ENCODE results near the gene ADAMTSL3. TPM values are rescaled to one million over a fixed set of nuclear protein-coding genes. Genes with fewer than 3 reads are reported as not detected.
"Not testable (repeated sequence)": the region's sequence is repeated elsewhere in the genome, so short reads cannot be mapped to it uniquely, and the experiment has no call there.

The ADAMTSL3 gene
- total RNA-seq, 2 donors from 2014 or later, result not detected

DNA sequence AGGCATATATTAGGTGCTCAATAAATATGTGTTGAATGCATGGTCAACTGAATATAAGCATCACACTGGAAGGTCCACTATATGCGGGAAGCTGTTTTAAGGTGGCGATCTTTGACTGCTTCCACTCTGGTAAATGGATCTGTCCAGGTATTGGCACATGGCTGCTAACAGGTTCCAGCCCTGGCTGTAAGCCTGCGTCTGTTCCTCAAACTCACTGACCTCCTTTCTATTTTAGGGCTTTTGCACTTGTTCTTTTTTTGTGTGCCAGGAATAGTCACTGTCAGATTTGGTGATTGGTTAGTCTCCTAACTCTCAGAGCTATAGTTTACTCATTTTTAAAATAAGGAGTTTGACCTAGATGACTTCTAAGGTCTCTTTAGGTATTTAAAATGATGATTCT, 46.2 kb downstream of the ADAMTSL3 start:
- peaks cover 2% of the 10 kb centered on the region in 2 donors for H3K27me3 Mint-ChIP-seq
- no peak for ATAC-seq
- H3K4me3 Mint-ChIP-seq, result no peak overlapping the region
- H3K36me3 Mint-ChIP-seq, result no peaks in the 10 kb centered on the region
- peaks cover 11% of the 10 kb centered on the region for H3K9me3 Mint-ChIP-seq
- peaks cover 0 to under 1% of the 10 kb centered on the region in 2 donors for H3K4me1 Mint-ChIP-seq (ENCODE audit: low read depth in 2 of 2)
- H3K27ac Mint-ChIP-seq, result no peak overlapping the region
- DNase-seq (ENCODE audit: low spot score), result no peak

GRCh38 chr15:83702314-83702713, 48.4 kb downstream of the ADAMTSL3 start:
- not testable (repeated sequence) for H3K4me3 Mint-ChIP-seq; H3K36me3 Mint-ChIP-seq; H3K27ac Mint-ChIP-seq; H3K27me3 Mint-ChIP-seq; DNase-seq (ENCODE audit: low spot score); ATAC-seq; H3K4me1 Mint-ChIP-seq (ENCODE audit: low read depth in 2 of 2)
- peaks cover 11% of the 10 kb centered on the region for H3K9me3 Mint-ChIP-seq

DNA sequence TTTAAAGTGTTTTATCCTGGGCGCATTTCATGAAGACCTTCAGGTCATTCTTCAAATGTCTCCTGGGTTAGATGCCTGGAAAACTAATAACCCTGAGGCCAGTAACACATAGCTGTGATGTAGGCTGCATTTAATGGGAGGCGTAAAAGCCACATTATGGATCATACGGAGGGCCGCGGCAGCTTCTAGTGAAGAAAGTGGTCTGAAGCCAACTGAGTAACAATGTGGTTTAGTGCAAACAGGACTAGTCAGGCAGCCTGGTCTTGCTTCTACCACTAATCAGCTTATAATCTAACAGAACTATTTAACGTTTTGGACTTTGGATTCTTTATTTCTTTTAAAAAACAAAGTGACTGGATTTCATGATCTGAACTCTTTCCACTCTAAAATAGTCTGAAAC, 54.4 kb downstream of the ADAMTSL3 start:
- H3K27ac Mint-ChIP-seq, result no peak overlapping the region
- DNase-seq (ENCODE audit: low spot score), result no peak
- H3K4me1 Mint-ChIP-seq (ENCODE audit: low read depth in 2 of 2), result no peaks in the 10 kb centered on the region
- no peaks in the 10 kb centered on the region for H3K36me3 Mint-ChIP-seq
- no peak for ATAC-seq
- H3K27me3 Mint-ChIP-seq, result no peaks in the 10 kb centered on the region
- H3K4me3 Mint-ChIP-seq, result no peak overlapping the region
- H3K9me3 Mint-ChIP-seq, result no peaks in the 10 kb centered on the region

GRCh38 chr15:83709241-83709640, 55.3 kb downstream of the ADAMTSL3 start:
- ATAC-seq (no peak), DNase-seq (ENCODE audit: low spot score) (no peak)
- Mint-ChIP-seq H3K9me3 (no peaks in the 10 kb centered on the region), H3K4me3 (no peak overlapping the region), H3K36me3 (no peaks in the 10 kb centered on the region), H3K27me3 (no peaks in the 10 kb centered on the region), H3K27ac (no peak overlapping the region), H3K4me1 (ENCODE audit: low read depth in 2 of 2) (no peaks in the 10 kb centered on the region)

GRCh38 chr15:83709811-83710210, 55.9 kb downstream of the ADAMTSL3 start:
- H3K27me3 Mint-ChIP-seq, result no peaks in the 10 kb centered on the region
- no peaks in the 10 kb centered on the region for H3K36me3 Mint-ChIP-seq
- no peak for ATAC-seq
- no peak overlapping the region for H3K27ac Mint-ChIP-seq
- no peak for DNase-seq (ENCODE audit: low spot score)
- no peaks in the 10 kb centered on the region for H3K9me3 Mint-ChIP-seq
- H3K4me3 Mint-ChIP-seq, result no peak overlapping the region
- no peaks in the 10 kb centered on the region for H3K4me1 Mint-ChIP-seq (ENCODE audit: low read depth in 2 of 2)

- Mint-ChIP-seq H3K27ac (no peak overlapping the region), H3K36me3 (no peaks in the 10 kb centered on the region), H3K9me3 (no peaks in the 10 kb centered on the region), H3K27me3 (peaks cover 0 to 1% of the 10 kb centered on the region in 2 donors), H3K4me3 (no peak overlapping the region), H3K4me1 (ENCODE audit: low read depth in 2 of 2) (no peaks in the 10 kb centered on the region)
- ATAC-seq, result no peak
- DNase-seq (ENCODE audit: low spot score), result no peak
Measured at GRCh38 chr15:83710452-83710851, 56.5 kb downstream of the ADAMTSL3 start.

- Mint-ChIP-seq H3K4me1 (ENCODE audit: low read depth in 2 of 2) (no peaks in the 10 kb centered on the region), H3K36me3 (no peaks in the 10 kb centered on the region), H3K4me3 (no peak overlapping the region), H3K27me3 (peaks cover 0 to 7% of the 10 kb centered on the region in 2 donors), H3K27ac (no peak overlapping the region), H3K9me3 (no peaks in the 10 kb centered on the region)
- ATAC-seq, result no peak
- no peak for DNase-seq (ENCODE audit: low spot score)
Measured at GRCh38 chr15:83711236-83711635, 57.3 kb downstream of the ADAMTSL3 start.

GRCh38 chr15:83713242-83713641, 59.3 kb downstream of the ADAMTSL3 start:
- no peak for DNase-seq (ENCODE audit: low spot score)
- Mint-ChIP-seq H3K27me3 (peaks cover 2 to 7% of the 10 kb centered on the region in 2 donors), H3K4me1 (ENCODE audit: low read depth in 2 of 2) (no peaks in the 10 kb centered on the region), H3K9me3 (no peaks in the 10 kb centered on the region), H3K36me3 (no peaks in the 10 kb centered on the region), H3K27ac (no peak overlapping the region), H3K4me3 (no peak overlapping the region)
- ATAC-seq, result no peak

GRCh38 chr15:83714939-83715628, 61.2 kb downstream of the ADAMTSL3 start:
- Mint-ChIP-seq H3K36me3 (no peaks in the 10 kb centered on the region), H3K27me3 (peaks cover 2 to 7% of the 10 kb centered on the region in 2 donors), H3K9me3 (no peaks in the 10 kb centered on the region), H3K27ac (no peak overlapping the region), H3K4me3 (no peak overlapping the region), H3K4me1 (ENCODE audit: low read depth in 2 of 2) (no peaks in the 10 kb centered on the region)
- DNase-seq (ENCODE audit: low spot score) (no peak), ATAC-seq (no peak)

- DNase-seq (ENCODE audit: low spot score) (no peak), ATAC-seq (no peak)
- H3K4me3 Mint-ChIP-seq, result no peak overlapping the region
- H3K9me3 Mint-ChIP-seq, result no peaks in the 10 kb centered on the region
- no peaks in the 10 kb centered on the region for H3K4me1 Mint-ChIP-seq (ENCODE audit: low read depth in 2 of 2)
- H3K36me3 Mint-ChIP-seq, result no peaks in the 10 kb centered on the region
- peaks cover 2 to 7% of the 10 kb centered on the region in 2 donors for H3K27me3 Mint-ChIP-seq
- H3K27ac Mint-ChIP-seq, result no peak overlapping the region
Measured at GRCh38 chr15:83716605-83717004, 62.7 kb downstream of the ADAMTSL3 start.

DNA sequence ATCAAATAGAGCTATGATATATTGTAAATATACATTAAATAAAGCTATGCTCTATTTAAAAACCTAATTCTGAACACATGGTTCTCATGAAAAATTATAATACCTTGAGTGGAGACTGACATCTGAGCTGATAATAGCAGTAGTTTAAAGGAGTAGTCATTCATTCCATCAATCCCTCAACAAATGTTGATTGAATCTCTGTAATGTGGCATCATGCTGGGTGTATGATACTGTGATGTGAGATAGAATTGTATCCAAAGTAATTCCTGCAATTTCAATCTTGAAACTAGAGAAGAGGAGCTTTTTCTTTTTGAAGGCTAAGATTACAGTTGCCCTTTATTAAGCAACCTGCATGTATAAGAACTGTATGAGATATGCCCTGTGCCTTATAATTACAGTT, 63.1 kb downstream of the ADAMTSL3 start:
- no peak for DNase-seq (ENCODE audit: low spot score)
- ATAC-seq, result no peak
- Mint-ChIP-seq H3K36me3 (no peaks in the 10 kb centered on the region), H3K9me3 (no peaks in the 10 kb centered on the region), H3K27me3 (peaks cover 2 to 7% of the 10 kb centered on the region in 2 donors), H3K4me1 (ENCODE audit: low read depth in 2 of 2) (no peaks in the 10 kb centered on the region), H3K27ac (no peak overlapping the region), H3K4me3 (no peak overlapping the region)

- Mint-ChIP-seq H3K36me3 (no peaks in the 10 kb centered on the region), H3K4me1 (ENCODE audit: low read depth in 2 of 2) (no peaks in the 10 kb centered on the region), H3K27ac (no peak overlapping the region), H3K27me3 (peaks cover 5% of the 10 kb centered on the region in 2 donors), H3K9me3 (no peaks in the 10 kb centered on the region), H3K4me3 (no peak overlapping the region)
- ATAC-seq (no peak), DNase-seq (ENCODE audit: low spot score) (no peak)
Measured at GRCh38 chr15:83720468-83720867, 66.5 kb downstream of the ADAMTSL3 start.

DNA sequence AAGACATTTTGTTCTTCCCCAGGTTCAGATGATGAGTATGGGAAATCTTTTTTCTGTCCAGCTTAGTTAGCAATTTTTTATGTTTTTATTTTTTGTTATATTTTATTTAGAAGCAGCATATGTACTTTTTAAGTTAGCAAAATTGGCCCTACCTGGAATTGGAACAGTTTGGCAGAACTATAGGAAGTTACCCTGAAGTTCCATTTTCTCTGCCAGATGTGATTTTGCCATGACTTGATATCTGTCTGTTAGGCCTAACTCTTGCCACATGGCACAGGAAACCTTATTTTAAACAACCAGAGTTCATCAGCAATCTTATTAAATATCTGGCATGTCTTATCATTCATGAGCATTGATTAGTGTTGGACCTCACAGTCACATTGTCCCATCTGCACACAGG, 67.1 kb downstream of the ADAMTSL3 start:
- Mint-ChIP-seq H3K27ac (no peak overlapping the region), H3K9me3 (no peaks in the 10 kb centered on the region), H3K4me1 (ENCODE audit: low read depth in 2 of 2) (no peaks in the 10 kb centered on the region), H3K4me3 (no peak overlapping the region), H3K27me3 (peaks cover 4 to 5% of the 10 kb centered on the region in 2 donors), H3K36me3 (no peaks in the 10 kb centered on the region)
- ATAC-seq (no peak), DNase-seq (ENCODE audit: low spot score) (no peak)

DNA sequence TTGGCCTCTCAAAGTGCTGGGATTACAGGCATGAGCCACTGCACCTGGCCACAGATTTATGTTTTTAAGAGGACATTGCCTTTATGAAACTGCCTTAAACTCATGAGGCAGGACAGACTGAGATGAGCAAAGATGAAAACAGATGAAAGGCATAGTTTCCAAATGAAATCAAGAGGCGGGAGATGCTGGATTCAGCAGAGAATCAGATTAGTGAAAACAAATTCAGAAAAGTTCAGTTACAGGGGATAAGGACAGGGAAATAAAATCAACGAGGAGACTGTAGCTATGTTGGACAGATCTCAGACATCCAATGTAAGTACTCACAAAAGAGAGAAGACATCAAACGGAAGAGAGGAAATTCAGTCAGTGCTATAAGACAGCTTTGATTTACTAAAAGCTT, 68.1 kb downstream of the ADAMTSL3 start:
- H3K27me3 Mint-ChIP-seq, result peaks cover 5 to 13% of the 10 kb centered on the region in 2 donors
- H3K4me1 Mint-ChIP-seq (ENCODE audit: low read depth in 2 of 2), result no peaks in the 10 kb centered on the region
- no peak overlapping the region for H3K4me3 Mint-ChIP-seq
- ATAC-seq (no peak), DNase-seq (ENCODE audit: low spot score) (no peak)
- H3K27ac Mint-ChIP-seq, result no peak overlapping the region
- peaks cover 5% of the 10 kb centered on the region for H3K36me3 Mint-ChIP-seq
- no peaks in the 10 kb centered on the region for H3K9me3 Mint-ChIP-seq

DNA sequence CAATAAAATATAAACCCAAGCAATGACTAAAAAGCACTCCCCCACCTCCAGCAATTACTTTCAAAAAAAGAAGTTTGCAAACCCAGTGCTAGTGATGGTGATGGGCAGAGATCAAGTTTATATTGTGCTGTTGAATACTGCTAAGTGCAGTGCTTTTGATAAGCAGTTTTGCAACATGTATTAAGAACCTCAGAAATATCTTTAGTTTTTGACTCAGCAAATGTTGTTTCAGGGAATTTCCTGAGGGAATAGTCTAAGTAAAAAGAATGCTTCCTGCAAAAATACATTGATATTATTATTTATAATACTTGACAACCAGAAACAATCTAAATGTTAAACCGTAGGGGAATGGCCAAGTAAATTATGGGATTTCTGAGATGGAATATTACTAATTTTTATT, 69.3 kb downstream of the ADAMTSL3 start:
- Mint-ChIP-seq H3K27ac (no peak overlapping the region), H3K27me3 (peaks cover 3 to 25% of the 10 kb centered on the region in 2 donors), H3K4me3 (no peak overlapping the region), H3K9me3 (no peaks in the 10 kb centered on the region), H3K36me3 (peaks cover 6% of the 10 kb centered on the region), H3K4me1 (ENCODE audit: low read depth in 2 of 2) (no peaks in the 10 kb centered on the region)
- ATAC-seq, result no peak
- no peak for DNase-seq (ENCODE audit: low spot score)
